ENCODE data around the gene SCTR.
A peak's percentile ranks its signal among the peaks of the same experiment; 100 is the strongest.

Gene SCTR

GRCh38 chr2:119512946-119513345 is 11.3 kb downstream of the SCTR start:
- no peak overlapping the region for H3K4me3 ChIP-seq (ENCODE audit: low read depth in 1 of 2, low read length in 2 of 2)
- H3K27me3 ChIP-seq (ENCODE audit: control insufficient read depth in 1 of 2, insufficient read depth in 2 of 2, low read length in 2 of 2): no peaks in the 10 kb centered on the region
- peaks cover 0 to 4% of the 10 kb centered on the region in 2 donors for H3K4me1 ChIP-seq (ENCODE audit: control insufficient read depth in 1 of 2, insufficient read depth in 2 of 2, low read length in 2 of 2)
- H3K36me3 ChIP-seq (ENCODE audit: control insufficient read depth in 1 of 2, insufficient read depth in 2 of 2, low read length in 2 of 2): peaks cover 8 to 16% of the 10 kb centered on the region in 2 donors
- no peak overlapping the region for H3K27ac ChIP-seq (ENCODE audit: low read depth, low read length)
- no peaks in the 10 kb centered on the region for H3K9me3 ChIP-seq (ENCODE audit: control insufficient read depth in 1 of 2, low read length in 2 of 2)
- no peak overlapping the region for H3K9ac ChIP-seq (ENCODE audit: low read depth in 1 of 2, low read length in 2 of 2)

- no peak overlapping the region for H3K4me3 ChIP-seq (ENCODE audit: low read depth in 1 of 2, low read length in 2 of 2)
- H3K27me3 ChIP-seq (ENCODE audit: control insufficient read depth in 1 of 2, insufficient read depth in 2 of 2, low read length in 2 of 2): no peaks in the 10 kb centered on the region
- H3K27ac ChIP-seq (ENCODE audit: low read depth, low read length): no peak overlapping the region
- H3K36me3 ChIP-seq (ENCODE audit: control insufficient read depth in 1 of 2, insufficient read depth in 2 of 2, low read length in 2 of 2): peaks cover 8 to 13% of the 10 kb centered on the region in 2 donors
- H3K9ac ChIP-seq (ENCODE audit: low read depth in 1 of 2, low read length in 2 of 2): no peak overlapping the region
- H3K4me1 ChIP-seq (ENCODE audit: control insufficient read depth in 1 of 2, insufficient read depth in 2 of 2, low read length in 2 of 2): no peaks in the 10 kb centered on the region
- H3K9me3 ChIP-seq (ENCODE audit: control insufficient read depth in 1 of 2, low read length in 2 of 2): no peaks in the 10 kb centered on the region
Measured at GRCh38 chr2:119511989-119512388, 12.3 kb downstream of the SCTR start.

GRCh38 chr2:119508756-119509155 is 15.5 kb downstream of the SCTR start:
- Histone ChIP-seq H3K9ac (ENCODE audit: low read depth in 1 of 2, low read length in 2 of 2) (no peak overlapping the region), H3K9me3 (ENCODE audit: control insufficient read depth in 1 of 2, low read length in 2 of 2) (no peaks in the 10 kb centered on the region), H3K4me3 (ENCODE audit: low read depth in 1 of 2, low read length in 2 of 2) (no peak overlapping the region), H3K4me1 (ENCODE audit: control insufficient read depth in 1 of 2, insufficient read depth in 2 of 2, low read length in 2 of 2) (no peaks in the 10 kb centered on the region), H3K36me3 (ENCODE audit: control insufficient read depth in 1 of 2, insufficient read depth in 2 of 2, low read length in 2 of 2) (no peaks in the 10 kb centered on the region), H3K27me3 (ENCODE audit: control insufficient read depth in 1 of 2, insufficient read depth in 2 of 2, low read length in 2 of 2) (no peaks in the 10 kb centered on the region), H3K27ac (ENCODE audit: low read depth, low read length) (no peak overlapping the region)

GRCh38 chr2:119496682-119497081 is 27.6 kb downstream of the SCTR start:
- H3K9me3 ChIP-seq (ENCODE audit: control insufficient read depth in 1 of 2, low read length in 2 of 2): peaks cover 9 to 10% of the 10 kb centered on the region in 2 donors
- no peak overlapping the region for H3K9ac ChIP-seq (ENCODE audit: low read depth in 1 of 2, low read length in 2 of 2)
- peaks cover 6 to 9% of the 10 kb centered on the region in 2 donors for H3K4me1 ChIP-seq (ENCODE audit: control insufficient read depth in 1 of 2, insufficient read depth in 2 of 2, low read length in 2 of 2)
- no peak overlapping the region for H3K27ac ChIP-seq (ENCODE audit: low read depth, low read length)
- H3K4me3 ChIP-seq (ENCODE audit: low read depth in 1 of 2, low read length in 2 of 2): no peak overlapping the region
- no peaks in the 10 kb centered on the region for H3K36me3 ChIP-seq (ENCODE audit: control insufficient read depth in 1 of 2, insufficient read depth in 2 of 2, low read length in 2 of 2)
- H3K27me3 ChIP-seq (ENCODE audit: control insufficient read depth in 1 of 2, insufficient read depth in 2 of 2, low read length in 2 of 2): peaks cover 0 to 3% of the 10 kb centered on the region in 2 donors

GRCh38 chr2:119495948-119496347 is 28.3 kb downstream of the SCTR start:
- H3K4me1 ChIP-seq (ENCODE audit: control insufficient read depth in 1 of 2, insufficient read depth in 2 of 2, low read length in 2 of 2): peaks cover 8 to 11% of the 10 kb centered on the region in 2 donors
- peaks cover 9 to 10% of the 10 kb centered on the region in 2 donors for H3K9me3 ChIP-seq (ENCODE audit: control insufficient read depth in 1 of 2, low read length in 2 of 2)
- H3K27me3 ChIP-seq (ENCODE audit: control insufficient read depth in 1 of 2, insufficient read depth in 2 of 2, low read length in 2 of 2): peaks cover 0 to 3% of the 10 kb centered on the region in 2 donors
- no peaks in the 10 kb centered on the region for H3K36me3 ChIP-seq (ENCODE audit: control insufficient read depth in 1 of 2, insufficient read depth in 2 of 2, low read length in 2 of 2)
- H3K9ac ChIP-seq (ENCODE audit: low read depth in 1 of 2, low read length in 2 of 2): no peak overlapping the region
- H3K27ac ChIP-seq (ENCODE audit: low read depth, low read length): no peak overlapping the region
- no peak overlapping the region for H3K4me3 ChIP-seq (ENCODE audit: low read depth in 1 of 2, low read length in 2 of 2)

- Histone ChIP-seq H3K9ac (ENCODE audit: low read depth in 1 of 2, low read length in 2 of 2) (no peak overlapping the region), H3K9me3 (ENCODE audit: control insufficient read depth in 1 of 2, low read length in 2 of 2) (no peaks in the 10 kb centered on the region), H3K4me3 (ENCODE audit: low read depth in 1 of 2, low read length in 2 of 2) (no peak overlapping the region), H3K4me1 (ENCODE audit: control insufficient read depth in 1 of 2, insufficient read depth in 2 of 2, low read length in 2 of 2) (peaks cover 23 to 28% of the 10 kb centered on the region in 2 donors), H3K36me3 (ENCODE audit: control insufficient read depth in 1 of 2, insufficient read depth in 2 of 2, low read length in 2 of 2) (no peaks in the 10 kb centered on the region), H3K27me3 (ENCODE audit: control insufficient read depth in 1 of 2, insufficient read depth in 2 of 2, low read length in 2 of 2) (peaks cover 0 to 7% of the 10 kb centered on the region in 2 donors), H3K27ac (ENCODE audit: low read depth, low read length) (no peak overlapping the region)
Measured at GRCh38 chr2:119494163-119494790, 30.0 kb downstream of the SCTR start.

- Histone ChIP-seq H3K9me3 (ENCODE audit: control insufficient read depth in 1 of 2, low read length in 2 of 2) (no peaks in the 10 kb centered on the region), H3K4me1 (ENCODE audit: control insufficient read depth in 1 of 2, insufficient read depth in 2 of 2, low read length in 2 of 2) (peaks cover 45 to 50% of the 10 kb centered on the region in 2 donors), H3K36me3 (ENCODE audit: control insufficient read depth in 1 of 2, insufficient read depth in 2 of 2, low read length in 2 of 2) (no peaks in the 10 kb centered on the region), H3K27me3 (ENCODE audit: control insufficient read depth in 1 of 2, insufficient read depth in 2 of 2, low read length in 2 of 2) (peaks cover 0 to 7% of the 10 kb centered on the region in 2 donors), H3K27ac (ENCODE audit: low read depth, low read length) (peak overlapping the region; percentile 39), H3K9ac (ENCODE audit: low read depth in 1 of 2, low read length in 2 of 2) (no peak overlapping the region), H3K4me3 (ENCODE audit: low read depth in 1 of 2, low read length in 2 of 2) (no peak overlapping the region)
Measured at GRCh38 chr2:119491776-119492525, 32.3 kb downstream of the SCTR start.

- H3K36me3 ChIP-seq (ENCODE audit: control insufficient read depth in 1 of 2, insufficient read depth in 2 of 2, low read length in 2 of 2): no peaks in the 10 kb centered on the region
Measured at GRCh38 chr2:119490653-119491195, 33.6 kb downstream of the SCTR start.

GRCh38 chr2:119490106-119490505 is 34.2 kb downstream of the SCTR start:
- no peaks in the 10 kb centered on the region for H3K9me3 ChIP-seq (ENCODE audit: control insufficient read depth in 1 of 2, low read length in 2 of 2)
- peaks cover 0 to 7% of the 10 kb centered on the region in 2 donors for H3K27me3 ChIP-seq (ENCODE audit: control insufficient read depth in 1 of 2, insufficient read depth in 2 of 2, low read length in 2 of 2)
- H3K9ac ChIP-seq (ENCODE audit: low read depth in 1 of 2, low read length in 2 of 2): no peak overlapping the region
- H3K4me1 ChIP-seq (ENCODE audit: control insufficient read depth in 1 of 2, insufficient read depth in 2 of 2, low read length in 2 of 2): peaks cover 55 to 68% of the 10 kb centered on the region in 2 donors
- no peak overlapping the region for H3K4me3 ChIP-seq (ENCODE audit: low read depth in 1 of 2, low read length in 2 of 2)
- H3K27ac ChIP-seq (ENCODE audit: low read depth, low read length): no peak overlapping the region
- no peaks in the 10 kb centered on the region for H3K36me3 ChIP-seq (ENCODE audit: control insufficient read depth in 1 of 2, insufficient read depth in 2 of 2, low read length in 2 of 2)

More at GRCh38 chr2:119490653-119491195, 33.6 kb downstream of the SCTR start:
- Histone ChIP-seq H3K27ac (ENCODE audit: low read depth, low read length) (no peak overlapping the region), H3K9me3 (ENCODE audit: control insufficient read depth in 1 of 2, low read length in 2 of 2) (no peaks in the 10 kb centered on the region), H3K9ac (ENCODE audit: low read depth in 1 of 2, low read length in 2 of 2) (peak overlapping the region in 1 of 2 donors; percentile 12), H3K4me1 (ENCODE audit: control insufficient read depth in 1 of 2, insufficient read depth in 2 of 2, low read length in 2 of 2) (peaks cover 55 to 62% of the 10 kb centered on the region in 2 donors), H3K4me3 (ENCODE audit: low read depth in 1 of 2, low read length in 2 of 2) (no peak overlapping the region), H3K27me3 (ENCODE audit: control insufficient read depth in 1 of 2, insufficient read depth in 2 of 2, low read length in 2 of 2) (peaks cover 0 to 7% of the 10 kb centered on the region in 2 donors)

Data from duodenal mucosa (tissue), 2 donors.